Spleen (tissue), 11 donors: ENCODE measurements around the gene MAZ. TPM values are rescaled to one million over a fixed set of nuclear protein-coding genes. Genes with fewer than 3 reads are reported as not detected.
"Not testable (repeated sequence)": the region's sequence is repeated elsewhere in the genome, so short reads cannot be mapped to it uniquely, and the experiment has no call there.

Experiments
- DNase-seq: peaks from one replicate; pipeline ENCODE4 v3.0.0-alpha.2; 2020
- H3K27ac ChIP-seq, 8 donors: fragments of 200-600 bp; sonication (generic) in 7 of 8; 1 replicate in 4 of 8; 2 replicates in 4 of 8; pipeline versions ENCODE4 v1.5.0 to v1.8.0; 2016 to 2021; ENCODE audit warnings: inconsistent platforms in 4 of 8, mild to moderate bottlenecking in 4 of 8, moderate library complexity in 1 of 8
- H3K27me3 ChIP-seq, 7 donors: fragments of 200-600 bp; sonication (generic) in 6 of 7; replicated peaks in 1 of 7; 1 replicate in 4 of 7; 2 replicates in 3 of 7; pipeline versions ENCODE4 v1.5.0 to v1.8.0; 2016 to 2021; ENCODE audit warnings: inconsistent platforms in 3 of 7, mild to moderate bottlenecking in 1 of 7
- H3K36me3 ChIP-seq, 6 donors: fragments of 200-600 bp; sonication (generic) in 5 of 6; 1 replicate in 4 of 6; 2 replicates in 2 of 6; pipeline versions ENCODE4 v1.5.0 to v1.8.0; 2016 to 2021; ENCODE audit warnings: inconsistent platforms in 2 of 6
- H3K4me1 ChIP-seq, 6 donors: fragments of 200-600 bp; sonication (generic) in 5 of 6; 1 replicate in 3 of 6; 2 replicates in 3 of 6; pipeline versions ENCODE4 v1.5.0 to v1.8.0; 2016 to 2021; ENCODE audit warnings: inconsistent platforms in 3 of 6
- H3K4me3 ChIP-seq, 8 donors: fragments of 200-600 bp; sonication (generic) in 7 of 8; 1 replicate in 4 of 8; 2 replicates in 4 of 8; pipeline versions ENCODE4 v1.5.0 to v1.8.0; 2016 to 2021; ENCODE audit warnings: inconsistent platforms in 4 of 8, mild to moderate bottlenecking in 4 of 8, moderate library complexity in 2 of 8
- H3K9me3 ChIP-seq, 8 donors: fragments of 200-600 bp; sonication (generic) in 7 of 8; 1 replicate in 4 of 8; 2 replicates in 4 of 8; pipeline versions ENCODE4 v1.5.0 to v1.8.0; 2016 to 2021; ENCODE audit warnings: inconsistent platforms in 4 of 8
- CTCF ChIP-seq, 11 experiments: fragments of 200-600 bp in 7 of 11; fragments of 450-650 bp in 4 of 11; sonication (generic) in 4 of 11; IDR thresholded peaks in 8 of 11; conservative IDR thresholded peaks in 3 of 11; 1 replicate in 7 of 11; 2 replicates in 4 of 11; pipeline versions ENCODE4 v1.4.0 to v1.8.0; 2016 to 2021; ENCODE audit warnings: antibody characterized with exemption in 11 of 11, inconsistent platforms in 4 of 11, mild to moderate bottlenecking in 1 of 11
- POLR2A ChIP-seq, 3 donors: fragments of 450-650 bp; IDR thresholded peaks; one replicate each; pipeline ENCODE4 v1.5.1; 2017; ENCODE audit warnings: antibody characterized with exemption in 3 of 3, mild to moderate bottlenecking in 1 of 3
- POLR2AphosphoS5 ChIP-seq, 3 donors: sonication (generic); formaldehyde crosslinking; IDR thresholded peaks; one replicate each; pipeline ENCODE4 v1.5.1; 2017; ENCODE audit warnings: antibody characterized with exemption in 3 of 3
- whole genome bisulfite sequencing, 5 donors: extraction: QIAGEN DNeasy Blood & Tissue Kit in 3 of 5; methylation state at CpG; one replicate each; pipeline versions ENCODE4 v1.1.5 to v1.1.7; 2013 to 2018; 5-methylcytosine and 5-hydroxymethylcytosine counted together
- intact Hi-C: fragments of 100-400 bp; cut with DNase I; formaldehyde crosslinking; loops from one replicate; pipeline ENCODE4 v1.15.0; 2023; ENCODE audit warnings: low total_unique reads
- polyA plus RNA-seq, 3 donors: library from polyadenylated mRNA; stranded (reverse); fragments of 200-250 nt; gene quantifications; one replicate each; pipeline ENCODE4 v1.2.1, GENCODE V29; 2013
- total RNA-seq, 7 donors: library from RNA; depleted of rRNA in 3 of 7; stranded (reverse); fragments of >200 nt in 3 of 7; fragmentation: NEBNext Ultra II Directional in 4 of 7; extraction: Animal tissue kit (Norgen Biotek cat#: 25700) in 4 of 7; gene quantifications; one replicate each; pipeline versions ENCODE4 v1.1.0 to v1.2.1, GENCODE V29; 2016 to 2021
- donor health status: healthy with polysubstance abuse.
- donor health status: DM: no; HTN: no; CAD: no; lungs with moderate emphysema.
- donor health status: DM: no; HTN: no; CAD: no.
- donor health status: Bipolar disorder and iron deficiency.
- donor health status: healthy.
- donor health status: DM: no; HTN: no; CAD: no.
- donor health status: DM: yes; HTN: yes; CAD: no.

MAZ gene
- total and polyA plus RNA-seq, 10 donors = 82.7 to 157 (median 113) TPM

- Histone ChIP-seq H3K27me3 (no peaks in the 10 kb centered on the region), H3K27ac (peak overlapping the region in 4 of 8 donors; percentile 91 to 96 (median 94)), H3K36me3 (peaks cover 0 to 14% (median 6%) of the 10 kb centered on the region in 6 donors), H3K9me3 (no peaks in the 10 kb centered on the region), H3K4me3 (peak overlapping the region in 7 of 8 donors; percentile 75 to 99 (median 97)), H3K4me1 (peaks cover 10 to 63% (median 31%) of the 10 kb centered on the region in 6 donors)
- DNase-seq = no peak
- intact Hi-C loops = no loop called here
- 71 to 78% (median 74%) methylated on average over 9 of the region's 9 CpGs for WGBS, 5 donors
- TF ChIP-seq POLR2AphosphoS5 (IDR thresholded peaks at IDR 0.05) (no peak), POLR2A (IDR thresholded peaks at IDR 0.05) (no peak), CTCF (IDR thresholded peaks at IDR 0.05 in 8 of 11, conservative IDR thresholded peaks at IDR 0.05 in 3 of 11) (no peak)
Measured at GRCh38 chr16:29791845-29792807, 14.2 kb upstream of the MAZ start.

DNA sequence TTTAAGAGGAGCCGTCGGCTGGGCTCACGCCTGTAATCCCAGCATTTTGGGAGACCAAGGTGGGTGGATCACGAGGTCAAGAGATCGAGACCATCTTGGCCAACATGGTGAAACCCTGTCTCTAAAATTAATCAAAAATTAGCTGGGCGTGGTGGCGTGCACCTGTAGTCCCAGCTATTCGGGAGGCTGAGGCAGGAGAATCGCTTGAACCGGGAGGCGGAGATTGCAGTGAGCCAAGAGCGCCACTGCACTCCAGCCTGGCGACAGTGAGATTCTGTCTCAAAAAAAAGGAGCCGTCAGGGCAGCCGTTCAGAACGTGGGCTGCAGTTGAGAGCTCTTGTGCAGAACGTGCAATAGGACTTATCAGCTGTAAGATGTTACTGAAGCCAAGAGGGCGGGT lies 13.2 kb upstream of the MAZ start:
- intact Hi-C loops, H3K27ac ChIP-seq, H3K4me3 ChIP-seq, H3K9me3 ChIP-seq, H3K27me3 ChIP-seq, DNase-seq: not testable (repeated sequence)
- peaks cover 0 to 24% (median 15%) of the 10 kb centered on the region in 6 donors for H3K36me3 ChIP-seq
- WGBS, 5 donors = 88 to 95% (median 93%) methylated on average over 18 of the region's 18 CpGs
- H3K4me1 ChIP-seq = peaks cover 10 to 63% (median 31%) of the 10 kb centered on the region in 6 donors

GRCh38 chr16:29794231-29794710 lies 12.1 kb upstream of the MAZ start:
- WGBS, 5 donors = 88 to 99% (median 96%) methylated on average over 3 of the region's 3 CpGs

GRCh38 chr16:29802416-29802935 lies 3.9 kb upstream of the MAZ start:
- Histone ChIP-seq H3K36me3 (peaks cover 0 to 60% (median 28%) of the 10 kb centered on the region in 6 donors), H3K27me3 (no peaks in the 10 kb centered on the region), H3K27ac (no peak overlapping the region), H3K4me1 (peaks cover 8 to 20% (median 17%) of the 10 kb centered on the region in 6 donors), H3K4me3 (no peak overlapping the region), H3K9me3 (no peaks in the 10 kb centered on the region)
- 93 to 96% (median 95%) methylated on average over 8 of the region's 8 CpGs for WGBS, 5 donors
- TF ChIP-seq POLR2A (IDR thresholded peaks at IDR 0.05) (no peak), POLR2AphosphoS5 (IDR thresholded peaks at IDR 0.05) (peak in 1 of 3 donors; percentile 18), CTCF (IDR thresholded peaks at IDR 0.05 in 8 of 11, conservative IDR thresholded peaks at IDR 0.05 in 3 of 11) (no peak)
- no peak for DNase-seq
- intact Hi-C loops = no loop called here

More at GRCh38 chr16:29794231-29794710, 12.1 kb upstream of the MAZ start:
- Histone ChIP-seq H3K4me3 (no peak overlapping the region), H3K27me3 (no peaks in the 10 kb centered on the region), H3K27ac (peak overlapping the region in 1 of 8 donors; percentile 3), H3K4me1 (peaks cover 10 to 59% (median 31%) of the 10 kb centered on the region in 6 donors), H3K36me3 (peaks cover 0 to 35% (median 26%) of the 10 kb centered on the region in 6 donors), H3K9me3 (no peaks in the 10 kb centered on the region)
- intact Hi-C loops = no loop called here
- TF ChIP-seq POLR2AphosphoS5 (IDR thresholded peaks at IDR 0.05) (no peak), CTCF (IDR thresholded peaks at IDR 0.05 in 8 of 11, conservative IDR thresholded peaks at IDR 0.05 in 3 of 11) (no peak), POLR2A (IDR thresholded peaks at IDR 0.05) (no peak)
- DNase-seq = no peak
